Activated T-cell treated with anti-CD3 and anti-CD28 coated beads, Interleukin-2, amount 50 U/mL, for 4 hours (primary cell): ENCODE data around the gene RALGPS1. TPM values are rescaled to one million over a fixed set of nuclear protein-coding genes. Genes with fewer than 3 reads are reported as not detected.
A peak's percentile ranks its signal among the peaks of the same experiment; 100 is the strongest.

ENCODE experiments used
- ATAC-seq, 2 donors: fragments of 200-7000 bp; cut with Tn5 transposase; one replicate each; pipeline ENCODE4 v1.10.0; 2021
- DNase-seq: peaks from one replicate; pipeline ENCODE4 v3.0.0-alpha.2; 2020
- H3K27me3 Mint-ChIP-seq: one replicate; pipeline ENCODE4 v1.8.0; 2021; ENCODE audit warnings: low read depth, mixed read lengths
- H3K36me3 Mint-ChIP-seq: one replicate; pipeline ENCODE4 v1.8.0; 2022; ENCODE audit warnings: mixed read lengths; ENCODE audit not compliant: insufficient read depth
- H3K4me1 Mint-ChIP-seq: one replicate; pipeline ENCODE4 v1.8.0; 2021; ENCODE audit warnings: low read depth, mixed read lengths
- H3K4me3 Mint-ChIP-seq: one replicate; pipeline ENCODE4 v1.8.0; 2021; ENCODE audit warnings: mild to moderate bottlenecking, moderate library complexity, mixed read lengths
- H3K9me3 Mint-ChIP-seq: one replicate; pipeline ENCODE4 v1.8.0; 2021; ENCODE audit warnings: mixed read lengths
- total RNA-seq, 3 donors: library from RNA; stranded (reverse); gene quantifications; one replicate each; pipeline ENCODE4 v1.2.1, GENCODE V29; 2021

RALGPS1 gene
- total RNA-seq, 3 donors from 2014 or later, result 0.51 to 1.2 (median 1.1) TPM

DNA sequence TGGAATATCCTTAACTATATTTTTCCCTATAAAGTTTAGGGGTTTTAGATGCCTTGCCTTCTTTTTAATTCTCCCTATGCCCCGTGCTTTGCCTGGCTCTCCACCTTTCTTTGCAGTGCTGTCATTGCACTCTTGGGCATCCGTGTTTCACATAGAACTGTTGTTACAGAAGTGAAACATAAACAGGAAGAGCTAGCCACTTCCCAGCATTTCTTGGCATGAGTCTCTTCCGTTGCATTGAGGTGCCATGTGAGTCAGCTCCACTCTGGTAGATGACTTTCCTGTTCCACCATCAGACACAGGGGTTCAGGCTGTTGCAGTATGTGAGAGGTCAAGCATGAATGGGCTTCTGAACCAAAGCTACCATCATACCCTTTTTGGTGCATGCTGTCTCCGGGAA is 134.5 kb downstream of the RALGPS1 start:
- Mint-ChIP-seq H3K27me3 (no peaks in the 10 kb centered on the region), H3K4me3 (peak overlapping the region; percentile 52), H3K4me1 (peaks cover 23% of the 10 kb centered on the region), H3K36me3 (no peaks in the 10 kb centered on the region), H3K9me3 (no peaks in the 10 kb centered on the region)
- DNase-seq (no peak), ATAC-seq (peak; percentile 71 to 77)

DNA sequence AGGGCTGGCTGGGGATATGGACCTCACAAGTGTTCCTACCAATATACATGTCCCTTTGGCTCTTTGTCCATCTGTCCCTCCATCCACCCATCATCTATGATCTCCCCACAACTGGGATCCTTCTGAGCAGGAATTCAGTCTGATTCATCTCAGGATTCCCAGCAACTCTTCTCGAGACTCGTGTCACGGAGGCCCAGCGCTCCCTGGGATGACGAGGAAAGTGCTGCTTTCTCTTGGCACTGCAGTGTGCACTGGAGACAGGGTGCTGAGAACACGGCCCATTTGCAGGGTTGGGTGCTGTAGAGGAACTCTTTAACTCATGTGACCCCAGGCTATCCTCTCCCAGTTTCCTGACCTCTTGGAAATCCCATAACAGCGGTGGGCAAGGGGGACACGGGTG is 135.0 kb downstream of the RALGPS1 start:
- no peaks in the 10 kb centered on the region for H3K9me3 Mint-ChIP-seq
- H3K36me3 Mint-ChIP-seq, result no peaks in the 10 kb centered on the region
- no peak for ATAC-seq
- H3K4me3 Mint-ChIP-seq, result no peak overlapping the region
- H3K4me1 Mint-ChIP-seq, result peaks cover 23% of the 10 kb centered on the region
- no peak for DNase-seq
- no peaks in the 10 kb centered on the region for H3K27me3 Mint-ChIP-seq

DNA sequence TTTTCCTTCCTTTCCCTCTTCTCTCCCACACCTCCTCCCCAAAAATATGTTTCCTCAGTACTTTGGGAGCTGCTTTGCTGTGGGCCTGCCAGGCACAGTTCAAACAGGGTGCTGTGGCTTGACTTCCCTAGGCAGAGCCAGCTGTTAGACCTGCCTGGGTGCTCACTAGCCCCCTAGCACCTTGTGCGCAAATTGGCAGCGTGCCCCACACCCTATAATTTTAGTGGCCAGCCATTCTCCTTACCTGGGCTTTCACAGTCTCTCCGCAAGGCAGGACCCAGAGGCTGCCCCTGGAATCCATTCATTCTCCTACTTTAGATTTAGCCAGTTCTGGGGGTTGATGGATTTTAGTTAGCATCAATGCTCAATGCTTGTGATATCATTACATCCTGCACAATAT is 135.6 kb downstream of the RALGPS1 start:
- ATAC-seq (no peak), DNase-seq (no peak)
- Mint-ChIP-seq H3K27me3 (no peaks in the 10 kb centered on the region), H3K4me1 (peaks cover 23% of the 10 kb centered on the region), H3K36me3 (no peaks in the 10 kb centered on the region), H3K9me3 (no peaks in the 10 kb centered on the region), H3K4me3 (no peak overlapping the region)

DNA sequence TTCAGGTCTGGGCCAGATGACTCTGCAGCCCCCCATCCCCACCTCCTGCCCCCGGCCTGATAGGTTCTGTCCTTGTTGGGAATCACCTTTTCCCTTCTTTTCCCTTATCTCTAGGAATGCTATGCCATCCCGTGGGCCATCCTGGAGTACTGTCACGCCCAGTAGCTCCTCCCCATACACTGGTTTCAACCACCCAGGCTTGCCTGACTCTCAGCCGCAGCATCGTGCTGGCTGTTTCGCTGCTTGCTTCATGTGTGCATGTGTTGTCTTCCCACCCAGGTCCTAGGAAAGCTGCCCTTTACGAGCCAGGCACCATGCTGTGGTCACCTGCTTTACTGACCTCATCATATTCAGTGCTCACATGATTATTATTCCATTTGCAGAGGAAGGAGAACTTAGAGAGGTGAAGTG is 136.0 kb downstream of the RALGPS1 start:
- DNase-seq (no peak), ATAC-seq (no peak)
- H3K9me3 Mint-ChIP-seq, result no peaks in the 10 kb centered on the region
- H3K4me1 Mint-ChIP-seq, result peaks cover 23% of the 10 kb centered on the region
- no peaks in the 10 kb centered on the region for H3K27me3 Mint-ChIP-seq
- no peak overlapping the region for H3K4me3 Mint-ChIP-seq
- no peaks in the 10 kb centered on the region for H3K36me3 Mint-ChIP-seq

DNA sequence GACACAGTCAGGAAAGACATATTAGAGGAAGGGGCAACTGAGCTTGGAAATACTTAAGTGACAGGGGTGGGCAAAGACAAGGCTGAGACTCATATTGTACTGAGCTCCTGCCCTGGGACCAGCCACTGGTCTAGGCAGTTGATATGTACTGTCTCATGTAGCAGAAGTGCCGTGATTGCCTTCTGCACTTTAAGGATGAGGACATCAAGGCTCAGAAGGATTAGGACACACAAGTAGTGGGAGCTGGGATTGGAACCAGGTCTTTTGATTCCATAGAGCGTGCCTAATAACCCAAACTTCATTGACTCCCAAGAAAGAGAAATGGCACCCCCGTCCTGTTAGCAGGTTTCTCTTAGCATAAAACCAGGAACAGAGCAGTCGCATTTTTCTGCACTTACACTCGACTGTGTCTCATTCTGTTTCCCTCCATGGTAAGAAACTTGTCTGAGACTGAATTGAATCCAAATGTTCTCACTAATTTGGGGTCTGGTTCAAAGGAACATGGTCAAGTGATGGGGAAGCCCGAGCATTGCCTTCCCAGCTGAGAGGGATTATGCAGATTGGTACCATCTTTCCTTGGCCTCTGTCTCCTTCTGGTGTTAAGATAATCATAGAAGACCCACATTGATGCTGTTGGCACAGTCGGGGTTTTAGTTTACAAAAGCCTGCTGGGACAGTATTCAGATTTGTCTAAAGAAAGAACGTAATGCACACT is 137.5 kb downstream of the RALGPS1 start:
- H3K9me3 Mint-ChIP-seq, result no peaks in the 10 kb centered on the region
- H3K36me3 Mint-ChIP-seq, result no peaks in the 10 kb centered on the region
- H3K4me1 Mint-ChIP-seq, result peaks cover 23% of the 10 kb centered on the region
- H3K4me3 Mint-ChIP-seq, result no peak overlapping the region
- ATAC-seq, result no peak
- no peaks in the 10 kb centered on the region for H3K27me3 Mint-ChIP-seq
- no peak for DNase-seq

DNA sequence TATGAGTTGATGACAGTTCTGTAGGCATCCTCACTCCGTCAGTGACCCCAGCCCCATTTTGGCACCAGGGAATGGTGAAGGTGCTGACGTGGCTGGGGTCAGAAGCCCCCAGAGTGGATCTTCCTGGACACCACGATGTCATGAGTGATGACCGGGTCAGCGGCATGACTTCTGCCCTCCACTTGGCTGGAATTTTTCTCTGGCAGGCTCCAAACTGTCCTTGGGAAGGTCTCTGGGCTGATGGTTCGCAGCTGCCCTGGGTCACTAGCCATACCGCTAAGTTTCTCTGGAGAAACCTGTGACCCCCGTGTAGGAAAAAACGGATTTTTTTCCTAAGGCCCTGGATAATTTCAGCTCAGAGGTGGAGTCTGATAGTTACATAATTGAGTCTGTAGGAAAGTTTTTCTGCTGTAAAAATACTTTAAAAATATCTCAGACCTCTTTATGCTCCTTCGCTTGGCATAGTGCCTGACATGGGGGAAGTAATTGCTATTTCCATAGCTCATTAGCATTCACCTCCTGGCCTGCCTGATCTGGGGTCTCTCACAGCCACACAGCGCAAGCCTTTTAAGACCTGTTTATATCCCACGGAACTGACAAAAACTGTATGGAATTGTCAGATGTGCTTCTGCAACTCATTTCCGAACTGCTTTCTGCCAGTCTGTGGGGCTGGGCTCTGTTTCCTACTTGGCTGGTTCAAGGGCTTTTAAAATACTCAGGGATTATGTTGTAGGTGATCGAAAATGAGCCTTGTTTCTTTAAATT is 138.7 kb downstream of the RALGPS1 start:
- no peaks in the 10 kb centered on the region for H3K9me3 Mint-ChIP-seq
- no peaks in the 10 kb centered on the region for H3K27me3 Mint-ChIP-seq
- ATAC-seq (no peak), DNase-seq (no peak)
- no peak overlapping the region for H3K4me3 Mint-ChIP-seq
- peaks cover 18% of the 10 kb centered on the region for H3K4me1 Mint-ChIP-seq
- no peaks in the 10 kb centered on the region for H3K36me3 Mint-ChIP-seq

DNA sequence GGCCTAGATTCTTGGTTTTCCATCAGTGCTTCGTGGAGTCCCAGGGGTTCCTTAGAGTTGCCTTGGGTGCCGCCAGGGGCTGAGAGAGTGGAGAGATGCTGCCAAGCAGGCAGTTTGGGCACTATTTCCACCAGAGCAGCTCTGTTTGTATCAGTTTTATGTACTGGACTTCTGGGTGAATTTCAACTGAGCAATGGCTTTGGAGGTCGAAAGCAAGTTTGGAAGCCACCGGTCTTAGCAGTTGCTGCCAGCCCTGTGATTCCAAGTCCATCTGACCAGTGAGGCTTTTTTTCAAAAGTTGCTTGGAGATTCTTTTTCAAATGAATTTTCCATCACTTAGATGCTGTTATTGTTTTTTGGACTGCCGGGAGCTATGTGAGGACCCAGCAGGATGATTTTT is 139.4 kb downstream of the RALGPS1 start:
- DNase-seq, result no peak
- H3K27me3 Mint-ChIP-seq, result no peaks in the 10 kb centered on the region
- H3K4me1 Mint-ChIP-seq, result peaks cover 12% of the 10 kb centered on the region
- H3K4me3 Mint-ChIP-seq, result no peak overlapping the region
- H3K9me3 Mint-ChIP-seq, result no peaks in the 10 kb centered on the region
- no peaks in the 10 kb centered on the region for H3K36me3 Mint-ChIP-seq
- no peak for ATAC-seq

DNA sequence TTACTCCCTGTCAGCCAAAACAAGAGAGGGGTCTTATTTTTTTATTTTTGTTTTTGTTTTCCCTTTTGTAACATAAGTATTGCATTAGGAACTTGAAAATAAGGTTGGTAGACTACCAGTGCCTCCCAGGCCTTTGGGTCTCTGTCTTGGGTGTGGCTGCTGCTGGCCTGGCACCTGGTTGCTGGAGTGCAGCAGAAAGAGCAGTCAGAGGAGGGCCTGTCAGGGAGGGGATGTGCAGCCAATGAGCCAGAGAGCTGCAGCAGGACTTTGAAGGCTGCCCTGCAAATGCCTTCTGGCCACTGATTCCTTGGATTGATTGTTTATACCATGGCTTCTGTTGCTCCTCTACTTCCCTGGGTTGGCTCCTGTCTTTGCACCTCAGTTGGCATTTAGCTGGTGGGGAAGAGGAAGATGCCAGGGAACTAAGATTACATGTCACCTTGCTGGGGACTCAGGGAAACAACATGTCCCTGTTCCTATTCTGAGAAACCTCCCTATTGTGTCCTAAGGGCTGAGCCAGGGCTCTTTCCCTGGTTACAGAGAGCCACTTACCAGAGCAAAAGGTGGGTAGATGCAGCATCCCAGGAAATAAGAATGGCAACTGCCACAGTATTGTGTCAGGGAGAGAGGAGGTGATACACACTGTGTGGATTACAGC is 141.3 kb downstream of the RALGPS1 start:
- Mint-ChIP-seq H3K36me3 (no peaks in the 10 kb centered on the region), H3K9me3 (no peaks in the 10 kb centered on the region), H3K4me1 (peaks cover 1% of the 10 kb centered on the region), H3K27me3 (no peaks in the 10 kb centered on the region), H3K4me3 (no peak overlapping the region)
- ATAC-seq (no peak), DNase-seq (no peak)

DNA sequence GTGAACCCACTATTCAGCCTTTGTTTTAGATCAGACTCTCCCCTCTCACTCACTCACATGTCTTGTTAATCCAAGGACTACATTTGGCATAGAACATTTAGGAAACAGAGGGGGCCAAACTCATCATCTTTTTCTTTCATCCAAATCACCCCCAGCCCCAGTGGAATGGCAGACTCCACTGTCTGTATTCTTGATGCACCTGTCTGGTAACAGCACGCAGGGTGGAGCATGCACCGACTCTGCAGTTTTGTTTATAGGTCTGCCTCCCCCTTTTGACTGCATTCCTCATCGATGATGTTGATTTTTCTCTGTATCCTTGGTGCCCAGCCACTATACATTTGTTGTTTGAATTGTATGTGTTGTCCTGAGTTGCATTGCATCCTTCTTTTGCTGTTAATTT is 141.9 kb downstream of the RALGPS1 start:
- no peak for ATAC-seq
- Mint-ChIP-seq H3K27me3 (no peaks in the 10 kb centered on the region), H3K9me3 (no peaks in the 10 kb centered on the region), H3K4me1 (peaks cover 1% of the 10 kb centered on the region), H3K4me3 (no peak overlapping the region), H3K36me3 (no peaks in the 10 kb centered on the region)
- DNase-seq, result no peak

DNA sequence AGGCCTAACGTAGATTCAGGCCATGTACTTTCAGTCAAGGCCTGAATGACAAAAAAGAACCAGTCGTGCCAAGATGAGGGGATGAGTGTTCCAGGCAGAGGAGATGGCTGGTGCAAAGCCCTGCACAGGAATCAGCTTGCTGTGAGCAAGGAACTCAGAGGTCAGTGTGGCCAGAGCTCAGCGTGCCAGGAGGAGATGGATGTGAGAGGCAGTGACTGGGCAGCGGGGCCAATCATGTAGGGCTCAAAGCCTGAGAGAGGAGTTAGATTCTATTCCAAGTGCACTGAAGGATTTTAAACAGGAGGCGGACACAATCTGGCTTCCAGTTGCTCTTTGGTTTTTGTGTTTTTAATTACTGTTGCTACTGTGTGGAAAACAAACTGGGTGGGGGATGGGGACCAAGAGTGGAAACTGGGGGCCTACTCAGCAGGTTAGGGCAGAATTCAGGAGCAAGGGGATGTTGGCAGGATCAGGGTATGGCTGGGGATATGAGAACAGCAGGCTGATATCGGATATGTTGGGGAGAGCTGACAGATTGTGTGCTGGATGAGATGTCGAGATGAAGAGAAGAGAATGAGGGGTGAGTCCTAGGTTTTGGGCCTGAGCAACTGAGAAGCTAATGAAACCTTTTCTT is 143.5 kb downstream of the RALGPS1 start:
- no peak for ATAC-seq
- H3K4me1 Mint-ChIP-seq, result peaks cover 1% of the 10 kb centered on the region
- peaks cover 1% of the 10 kb centered on the region for H3K36me3 Mint-ChIP-seq
- no peaks in the 10 kb centered on the region for H3K9me3 Mint-ChIP-seq
- H3K4me3 Mint-ChIP-seq, result no peak overlapping the region
- no peaks in the 10 kb centered on the region for H3K27me3 Mint-ChIP-seq
- no peak for DNase-seq

DNA sequence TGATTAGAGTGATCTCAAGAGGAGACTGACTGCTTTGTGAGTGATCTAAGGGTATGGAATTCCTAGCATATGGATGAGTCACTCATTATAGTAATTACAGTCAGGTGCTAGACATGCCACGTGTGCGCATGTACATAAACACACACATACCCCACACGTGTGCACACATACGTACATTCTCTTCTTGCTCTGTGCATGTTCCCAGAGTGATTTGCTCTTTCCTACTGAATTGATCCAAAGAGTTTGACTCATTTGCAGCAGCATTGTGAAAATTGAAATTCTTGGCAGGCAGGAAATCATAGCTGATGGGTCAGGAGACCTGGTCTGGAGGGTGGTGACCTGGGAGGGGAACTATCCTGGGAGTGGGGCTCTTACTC is 144.1 kb downstream of the RALGPS1 start:
- ATAC-seq (peak in 1 of 2 donors; percentile 25), DNase-seq (no peak)
- H3K36me3 Mint-ChIP-seq, result peaks cover 1% of the 10 kb centered on the region
- peaks cover 1% of the 10 kb centered on the region for H3K4me1 Mint-ChIP-seq
- H3K4me3 Mint-ChIP-seq, result no peak overlapping the region
- no peaks in the 10 kb centered on the region for H3K9me3 Mint-ChIP-seq
- H3K27me3 Mint-ChIP-seq, result no peaks in the 10 kb centered on the region

DNA sequence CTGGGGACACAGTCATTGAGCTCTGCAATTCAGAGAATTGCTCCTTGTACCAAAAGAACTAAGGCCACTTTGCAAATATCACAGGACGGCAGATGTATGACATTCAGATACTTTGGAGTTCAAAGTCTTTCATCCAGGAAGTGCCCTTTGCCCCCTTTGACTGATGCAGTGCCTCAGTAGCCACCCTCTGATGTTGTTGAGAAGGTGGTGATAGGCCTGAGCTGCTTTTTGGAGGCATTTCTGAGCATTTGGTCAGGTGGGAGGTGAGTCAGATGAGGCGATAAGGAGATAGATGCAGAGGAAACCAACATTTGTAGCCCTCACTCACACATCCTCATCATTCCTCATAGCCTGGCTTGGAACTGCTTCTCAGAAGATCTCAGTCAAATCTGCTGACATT is 144.4 kb downstream of the RALGPS1 start:
- Mint-ChIP-seq H3K9me3 (no peaks in the 10 kb centered on the region), H3K4me1 (peaks cover 1% of the 10 kb centered on the region), H3K27me3 (no peaks in the 10 kb centered on the region), H3K36me3 (peaks cover 1% of the 10 kb centered on the region), H3K4me3 (no peak overlapping the region)
- no peak for DNase-seq
- peak in 1 of 2 donors; percentile 37 for ATAC-seq

DNA sequence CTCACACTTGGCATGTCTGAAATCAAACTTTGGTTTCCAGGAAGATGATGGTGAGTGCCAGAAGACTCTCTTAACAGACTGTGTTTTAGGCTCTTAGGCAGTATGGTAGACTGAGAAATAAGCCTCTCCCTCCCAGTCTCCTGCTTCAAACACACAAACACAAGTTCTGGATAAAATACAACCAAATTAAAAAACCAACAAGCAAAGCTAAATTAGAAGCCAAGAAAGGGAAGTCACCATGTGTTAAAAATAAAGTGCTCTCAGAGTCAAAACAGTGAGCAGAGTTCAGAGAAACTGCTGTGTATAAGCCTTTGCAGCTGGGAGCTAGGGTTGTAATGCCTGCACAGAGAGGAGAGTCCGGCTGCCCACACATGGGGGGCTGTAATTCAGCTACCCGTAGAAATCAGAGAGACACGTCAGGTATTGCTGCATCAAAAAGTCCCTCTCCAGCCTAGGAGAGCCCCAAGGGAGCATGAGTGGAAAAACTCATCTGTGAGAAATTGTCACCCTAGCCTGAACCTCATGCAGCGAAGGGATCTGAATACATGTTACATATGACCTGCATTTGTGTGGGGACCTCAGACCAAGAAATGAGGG is 145.3 kb downstream of the RALGPS1 start:
- no peak for DNase-seq
- Mint-ChIP-seq H3K4me3 (no peak overlapping the region), H3K9me3 (no peaks in the 10 kb centered on the region), H3K4me1 (peaks cover 1% of the 10 kb centered on the region), H3K36me3 (peaks cover 1% of the 10 kb centered on the region), H3K27me3 (no peaks in the 10 kb centered on the region)
- no peak for ATAC-seq

DNA sequence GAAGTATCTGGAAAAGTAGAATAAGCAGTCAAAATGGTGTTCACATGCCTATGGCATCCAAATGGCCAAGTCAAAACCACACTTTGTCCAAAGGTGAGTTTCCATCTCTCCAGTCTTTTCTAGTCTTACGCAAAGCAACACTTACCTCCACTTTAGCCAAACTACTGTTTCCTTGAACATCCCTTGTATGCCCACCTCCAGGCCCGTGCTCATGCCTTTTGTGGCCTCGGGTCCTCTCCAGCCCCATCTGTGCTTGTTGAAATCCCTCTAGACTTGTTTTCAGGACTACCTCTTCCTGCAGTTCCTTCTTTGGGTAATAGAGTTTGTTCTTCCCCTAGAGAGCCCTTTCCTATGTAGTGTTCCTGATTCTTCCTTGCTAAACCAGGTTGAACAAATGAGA is 146.8 kb downstream of the RALGPS1 start:
- Mint-ChIP-seq H3K27me3 (no peaks in the 10 kb centered on the region), H3K4me1 (peaks cover 1% of the 10 kb centered on the region), H3K4me3 (no peak overlapping the region), H3K9me3 (no peaks in the 10 kb centered on the region), H3K36me3 (peaks cover 1% of the 10 kb centered on the region)
- ATAC-seq, result no peak
- no peak for DNase-seq
